ENCODE results near the gene UVRAG.

GRCh38 chr11:75793966-75794365 lies 21.0 kb upstream of the UVRAG start:
- TF ChIP-seq, protein P1, sequence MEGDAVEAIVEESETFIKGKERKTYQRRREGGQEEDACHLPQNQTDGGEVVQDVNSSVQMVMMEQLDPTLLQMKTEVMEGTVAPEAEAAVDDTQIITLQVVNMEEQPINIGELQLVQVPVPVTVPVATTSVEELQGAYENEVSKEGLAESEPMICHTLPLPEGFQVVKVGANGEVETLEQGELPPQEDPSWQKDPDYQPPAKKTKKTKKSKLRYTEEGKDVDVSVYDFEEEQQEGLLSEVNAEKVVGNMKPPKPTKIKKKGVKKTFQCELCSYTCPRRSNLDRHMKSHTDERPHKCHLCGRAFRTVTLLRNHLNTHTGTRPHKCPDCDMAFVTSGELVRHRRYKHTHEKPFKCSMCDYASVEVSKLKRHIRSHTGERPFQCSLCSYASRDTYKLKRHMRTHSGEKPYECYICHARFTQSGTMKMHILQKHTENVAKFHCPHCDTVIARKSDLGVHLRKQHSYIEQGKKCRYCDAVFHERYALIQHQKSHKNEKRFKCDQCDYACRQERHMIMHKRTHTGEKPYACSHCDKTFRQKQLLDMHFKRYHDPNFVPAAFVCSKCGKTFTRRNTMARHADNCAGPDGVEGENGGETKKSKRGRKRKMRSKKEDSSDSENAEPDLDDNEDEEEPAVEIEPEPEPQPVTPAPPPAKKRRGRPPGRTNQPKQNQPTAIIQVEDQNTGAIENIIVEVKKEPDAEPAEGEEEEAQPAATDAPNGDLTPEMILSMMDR (IDR thresholded peaks at IDR 0.05; ENCODE audit: low read depth, low read length): no peak
- TF ChIP-seq EZH2phosphoT487 (IDR thresholded peaks at IDR 0.05; ENCODE audit: low read depth): no peak

Data from OCI-LY3 (cell line).